K562 (cell line): ENCODE data around the gene SLC44A2. TPM values are rescaled to one million over a fixed set of nuclear protein-coding genes. Genes with fewer than 3 reads are reported as not detected.
A peak's percentile ranks its signal among the peaks of the same experiment; 100 is the strongest.

Experiments used
- ATAC-seq: fragments of 200-7000 bp; cut with Tn5 transposase; 3 replicates; pipeline ENCODE4 v1.9.1; 2020; ENCODE audit warnings: moderate library complexity
- BruUV-seq: library from RNA; stranded (reverse); fragments of 400-500 nt; replicated peaks from 2 replicates; lab custom pipeline; 2021; lab: Mats Ljungman, UMichigan
- CTCF ChIA-PET: fragments of 300-600 bp; formaldehyde crosslinking; extraction: SDS; loops from one replicate; lab custom pipeline; 2021; ENCODE audit warnings: low intra/inter-chr PET ratio; lab: Yijun Ruan, JAX
- POLR2A ChIA-PET: fragments of 300-600, 350-650 bp; sonication (Branson Sonifier 250); formaldehyde crosslinking; extraction: SDS; loops from one replicate; lab custom pipeline; 2021; ENCODE audit warnings: antibody characterized with exemption, inconsistent platforms; lab: Yijun Ruan, JAX
- DNase-seq, 4 experiments: peaks; one replicate each; pipeline versions ENCODE4 v3.0.0 to v3.0.0-alpha.2; 2011 to 2018; ENCODE audit warnings: low spot score in 3 of 4, mixed read lengths in 3 of 4; ENCODE audit errors: extremely low read depth in 1 of 4
- FAIRE-seq: peaks from 2 replicates; lab custom pipeline; 2011; peaks lifted over from hg19 to GRCh38; lab: Jason Lieb, UNC
- H2AFZ ChIP-seq: 2 replicates; pipeline ENCODE4 v1.6.0; 2011; ENCODE audit warnings: low read depth, low read length, control low read depth, inconsistent platforms
- H3K27ac ChIP-seq: fragments of 200-600 bp; 3 replicates; pipeline ENCODE4 v1.8.0; 2011; ENCODE audit warnings: low read depth, mild to moderate bottlenecking, control low read depth, inconsistent platforms, low read length, moderate library complexity, mixed read lengths; ENCODE audit errors: extremely low read depth
- H3K27me3 ChIP-seq, 2 experiments: fragments of 300-600 bp in 1 of 2; 2 replicates in 1 of 2; 3 replicates in 1 of 2; pipeline versions ENCODE4 v1.6.0 to v1.8.0; 2011; ENCODE audit warnings: inconsistent platforms in 2 of 2, low read length in 2 of 2, mild to moderate bottlenecking in 1 of 2, mixed read lengths in 1 of 2, moderate library complexity in 1 of 2; ENCODE audit not compliant: control insufficient read depth in 2 of 2, insufficient read depth in 2 of 2
- H3K36me3 ChIP-seq: fragments of 300-600 bp; 3 replicates; pipeline ENCODE4 v1.8.0; 2011; ENCODE audit warnings: mild to moderate bottlenecking, low read length, inconsistent platforms; ENCODE audit not compliant: control insufficient read depth, insufficient read depth
- H3K4me1 ChIP-seq, 2 experiments: fragments of 200-600 bp in 1 of 2; replicated peaks in 1 of 2; 2 replicates in 1 of 2; 3 replicates in 1 of 2; pipeline versions ENCODE4 v1.5.1 to v1.8.0; 2011; ENCODE audit warnings: inconsistent platforms in 2 of 2, low read length in 2 of 2, mild to moderate bottlenecking in 1 of 2, mixed read lengths in 1 of 2, moderate library complexity in 1 of 2; ENCODE audit not compliant: control insufficient read depth in 2 of 2, insufficient read depth in 2 of 2
- H3K4me2 ChIP-seq: 2 replicates; pipeline ENCODE4 v1.6.1; 2011; ENCODE audit warnings: low read length, control low read depth, inconsistent platforms, mixed read lengths; ENCODE audit not compliant: insufficient read depth
- H3K4me3 ChIP-seq: fragments of 200-600 bp; sonication (generic), shearing (Covaris generic); 2 replicates; pipeline ENCODE4 v1.5.1; 2016; ENCODE audit warnings: control low read depth, inconsistent platforms
- H3K79me2 ChIP-seq: fragments of 200-600 bp; 3 replicates; pipeline ENCODE4 v1.8.0; 2011; ENCODE audit warnings: low read length, inconsistent platforms; ENCODE audit not compliant: control insufficient read depth, insufficient read depth
- H3K9ac ChIP-seq, 2 experiments: 2 replicates each; pipeline versions ENCODE4 v1.6.0 to v1.6.1; 2011; ENCODE audit warnings: low read depth in 2 of 2, low read length in 2 of 2, control low read depth in 1 of 2, inconsistent platforms in 1 of 2, mild to moderate bottlenecking in 1 of 2, mixed read lengths in 1 of 2; ENCODE audit not compliant: insufficient read depth in 1 of 2
- H3K9me1 ChIP-seq: one replicate; pipeline ENCODE4 v1.6.0; 2011; ENCODE audit warnings: inconsistent platforms, mild to moderate bottlenecking, low read length, moderate library complexity; ENCODE audit not compliant: control insufficient read depth, insufficient read depth
- H3K9me3 ChIP-seq: replicated peaks from 2 replicates; pipeline ENCODE4 v1.5.1; 2011; ENCODE audit warnings: low read depth, low read length, inconsistent platforms; ENCODE audit not compliant: control insufficient read depth, insufficient read depth
- H4K20me1 ChIP-seq: replicated peaks from 2 replicates; pipeline ENCODE4 v1.6.1; 2011; ENCODE audit warnings: low read length, inconsistent platforms, mixed read lengths; ENCODE audit not compliant: control insufficient read depth, insufficient read depth
- FUS ChIP-seq: fragments of 200-400 bp; formaldehyde crosslinking; optimal IDR thresholded peaks from 2 replicates; pipeline ENCODE3; 2017; ENCODE audit warnings: low read depth, low read length
- HDAC8 ChIP-seq: fragments of 450-650 bp; IDR thresholded peaks from 2 replicates; pipeline ENCODE4 v1.6.1; 2016; ENCODE audit warnings: mild to moderate bottlenecking, missing genetic modification characterization, moderate library complexity, missing compliant biosample characterization
- ILK ChIP-seq: fragments of 450-650 bp; IDR thresholded peaks from 2 replicates; pipeline ENCODE4 v1.6.1; 2016; ENCODE audit warnings: missing genetic modification characterization, low read depth, mild to moderate bottlenecking, missing compliant biosample characterization, moderate library complexity, borderline replicate concordance
- KDM2B ChIP-seq: fragments of 250-450 bp; sonication (Bioruptor Pico); IDR thresholded peaks from 2 replicates; pipeline ENCODE4 v1.8.0; 2021; ENCODE audit warnings: mild to moderate bottlenecking, moderate library complexity
- MTA1 ChIP-seq: fragments of 450-650 bp; IDR thresholded peaks from 2 replicates; pipeline ENCODE4 v1.6.1; 2017; ENCODE audit warnings: borderline replicate concordance
- MYC ChIP-seq, 2 experiments: fragments of 250-450 bp in 1 of 2; sonication (Bioruptor Pico) in 1 of 2; IDR thresholded peaks; 2 replicates each; pipeline versions ENCODE4 v1.5.1 to v1.6.1; 2012 to 2021; ENCODE audit warnings: low read depth in 2 of 2, borderline replicate concordance in 1 of 2, improper control_type of control experiment in 1 of 2, low read length in 1 of 2, mild to moderate bottlenecking in 1 of 2, moderate library complexity in 1 of 2
- NR2F6 ChIP-seq: fragments of 450-650 bp; formaldehyde crosslinking; IDR thresholded peaks from 2 replicates; pipeline ENCODE4 v1.4.0; 2020; ENCODE audit warnings: mild to moderate bottlenecking
- NUFIP1 ChIP-seq: fragments of 450-650 bp; IDR thresholded peaks from 2 replicates; pipeline ENCODE4 v1.6.1; 2018; ENCODE audit not compliant: partially characterized antibody
- POLR2A ChIP-seq: fragments of 450-650 bp; conservative IDR thresholded peaks from 2 replicates; pipeline ENCODE4 v1.6.1; 2016
- POLR2AphosphoS5 ChIP-seq: IDR thresholded peaks from 2 replicates; pipeline ENCODE4 v1.6.1; 2011; ENCODE audit warnings: mild to moderate bottlenecking, low read depth, low read length, moderate library complexity; ENCODE audit not compliant: control insufficient read depth, insufficient read depth
- POLR2G ChIP-seq: fragments of 200-400 bp; formaldehyde crosslinking; IDR thresholded peaks from 2 replicates; pipeline ENCODE4 v1.6.1; 2017; ENCODE audit warnings: low read depth, mild to moderate bottlenecking, antibody characterized with exemption, low read length, moderate library complexity
- RAD21 ChIP-seq, 2 experiments: fragments of 250-450 bp in 1 of 2; fragments of 450-650 bp in 1 of 2; sonication (Bioruptor Pico) in 1 of 2; formaldehyde crosslinking in 1 of 2; IDR thresholded peaks in 1 of 2; conservative IDR thresholded peaks in 1 of 2; 2 replicates each; pipeline versions ENCODE4 v1.4.0 to v1.8.0; 2020 to 2022; ENCODE audit warnings: mild to moderate bottlenecking in 2 of 2, moderate library complexity in 1 of 2
- RAD51 ChIP-seq: fragments of 450-650 bp; IDR thresholded peaks from 2 replicates; pipeline ENCODE4 v1.7.1; 2016; ENCODE audit warnings: low read depth, mild to moderate bottlenecking, borderline replicate concordance
- RBM22 ChIP-seq: fragments of 200-400 bp; formaldehyde crosslinking; IDR thresholded peaks from 2 replicates; pipeline ENCODE4 v1.6.1; 2018; ENCODE audit warnings: low read length, low read depth; ENCODE audit not compliant: poor library complexity, severe bottlenecking
- SIX5 ChIP-seq, 2 experiments: IDR thresholded peaks; 2 replicates each; pipeline ENCODE4 v1.6.1; 2011; ENCODE audit warnings: low read length in 2 of 2, borderline replicate concordance in 1 of 2, low read depth in 1 of 2, mild to moderate bottlenecking in 1 of 2, moderate library complexity in 1 of 2; ENCODE audit not compliant: insufficient read depth in 1 of 2
- ZNF668 ChIP-seq: fragments of 250-450 bp; sonication (Bioruptor Pico); IDR thresholded peaks from 2 replicates; pipeline ENCODE4 v1.8.0; 2022; ENCODE audit warnings: mild to moderate bottlenecking, inconsistent platforms
- ZNF717 ChIP-seq: fragments of 250-450 bp; sonication (Bioruptor Pico); IDR thresholded peaks from 2 replicates; pipeline ENCODE4 v1.5.0; 2021
- WGBS: fragments of 100-300 bp; shearing (Covaris generic); methylation state at CpG from one replicate; pipeline ENCODE4 v1.1.6; 2016; ENCODE audit warnings: low coverage, mixed read lengths; ENCODE audit not compliant: insufficient coverage; ENCODE audit errors: missing lambda C conversion rate; 5-methylcytosine and 5-hydroxymethylcytosine counted together
- in situ Hi-C: fragments of 300-500 bp; cut with MboI; formaldehyde crosslinking; loops from 4 replicates; pipeline ENCODE4 v1.15.0; 2018; ENCODE audit warnings: inconsistent platforms, mixed read lengths
- intact Hi-C: fragments of 100-400 bp; cut with micrococcal nuclease; formaldehyde crosslinking; loops from 2 replicates; pipeline ENCODE4 v1.14.2; 2022
- polyA plus RNA-seq, 8 experiments: library from polyadenylated mRNA; depleted of rRNA in 4 of 8; stranded (reverse) in 5 of 8; unstranded in 3 of 8; fragments of >200 nt; fragmentation: Nextera tagmentation in 2 of 8; fragmentation: Illumina TruSeq in 1 of 8; extraction: Ambion mirVana in 2 of 8; extraction: Trizol in 1 of 8; gene quantifications; 2 replicates each; pipeline versions ENCODE4 v1.2.1 to v1.2.3, GENCODE V29; 2011 to 2014; ENCODE audit warnings: inconsistent platforms in 1 of 8, missing spikeins in 1 of 8
- total RNA-seq, 7 experiments: library from RNA; depleted of rRNA in 6 of 7; stranded (reverse); fragments of >200 nt in 6 of 7; fragmentation: Illumina TruSeq in 2 of 7; extraction: Trizol in 2 of 7; gene quantifications; 2 replicates each; pipeline versions ENCODE4 v1.2.1 to v1.2.3, GENCODE V29; 2011 to 2021; ENCODE audit warnings: low replicate concordance in 1 of 7
- TF ChIP-seq, protein P1 (sequence below): fragments of 250-450 bp; sonication (Bioruptor Pico); IDR thresholded peaks from 2 replicates; pipeline ENCODE4 v1.8.0; 2021; ENCODE audit warnings: borderline replicate concordance, mild to moderate bottlenecking, moderate library complexity; ENCODE audit not compliant: poor library complexity, severe bottlenecking
- TF ChIP-seq, protein P2 (sequence below): IDR thresholded peaks from 3 replicates; pipeline ENCODE4 v1.6.1; 2011; ENCODE audit warnings: borderline replicate concordance, mild to moderate bottlenecking; ENCODE audit not compliant: insufficient read length, insufficient read depth

SLC44A2 gene
- total and polyA plus RNA-seq, 9 of the 15 experiments (the other 6 are each of a cell fraction or from before 2014, with no cell fraction given): 1.1 to 34.2 (median 8.1) TPM

DNA sequence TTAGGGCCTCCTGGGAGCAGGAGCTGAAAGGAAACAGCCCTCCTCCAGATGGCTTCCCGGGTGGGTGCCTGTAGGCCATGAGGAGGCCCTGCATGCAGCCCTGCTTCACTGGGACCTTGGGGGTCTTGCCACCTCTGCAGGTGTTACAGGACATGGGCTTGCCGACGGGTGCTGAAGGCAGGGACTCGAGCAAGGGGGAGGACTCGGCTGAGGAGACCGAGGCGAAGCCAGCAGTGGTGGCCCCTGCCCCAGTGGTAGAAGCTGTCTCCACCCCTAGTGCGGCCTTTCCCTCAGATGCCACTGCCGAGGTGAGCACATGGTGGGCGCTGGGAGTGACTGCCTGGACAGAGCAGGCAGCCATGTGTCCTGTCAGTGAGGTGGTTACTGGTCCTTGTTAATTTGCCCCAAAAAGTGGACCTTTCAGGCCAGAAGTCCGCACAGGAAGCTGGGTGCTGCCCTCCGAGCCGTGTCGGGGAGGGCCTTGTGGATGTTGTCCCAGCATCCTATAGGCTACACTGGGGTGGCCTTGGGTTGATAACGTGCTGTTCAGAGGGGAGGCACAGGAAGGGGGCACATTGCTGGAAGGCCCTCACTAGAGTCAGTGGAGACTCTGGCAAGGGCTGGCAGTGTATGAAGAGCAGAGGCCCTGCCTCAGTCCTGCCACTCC, 57.2 kb downstream of the SLC44A2 start:
- peak overlapping the region in 1 of 2 experiments; percentile 17; a peak in 1 of 4 replicates for H3K9ac ChIP-seq
- H2AFZ ChIP-seq: no peak overlapping the region
- no peaks in the 10 kb centered on the region for H3K9me3 ChIP-seq
- ChIA-PET POLR2A (interaction anchor here (0.6 to 2.9 kb wide), 5 partner anchors 10 to 246 kb away, joined by 3 to 13 read pairs (median 10); no protein-coding TSS in a partner anchor), CTCF (no interaction called here)
- peaks cover 21% of the 10 kb centered on the region for H3K79me2 ChIP-seq
- H3K4me1 ChIP-seq: peaks cover 0 to under 1% of the 10 kb centered on the region in 2 experiments; a peak in 1 of 5 replicates
- ATAC-seq (no peak), FAIRE-seq (no peak), DNase-seq (no peak)
- BruUV-seq: no TSS peak
- H3K27ac ChIP-seq: no peak overlapping the region
- 94% methylated on average over 12 of the region's 15 CpGs for WGBS
- H3K36me3 ChIP-seq: peaks cover 99% of the 10 kb centered on the region
- in situ Hi-C loops (no loop called here), intact Hi-C loops (no loop called here)
- no peak overlapping the region for H3K4me3 ChIP-seq
- H4K20me1 ChIP-seq: peaks cover 11% of the 10 kb centered on the region; the same call in 1 of the 2 replicates
- no peaks in the 10 kb centered on the region for H3K27me3 ChIP-seq
- no peak overlapping the region for H3K4me2 ChIP-seq
- no peaks in the 10 kb centered on the region for H3K9me1 ChIP-seq
- no peak for TF ChIP-seq MTA1
- TF ChIP-seq ILK: no peak
- TF ChIP-seq RAD21 (CRISPR knock-in tag; conservative IDR thresholded peaks at IDR 0.05 in 1 of 2, IDR thresholded peaks at IDR 0.05 in 1 of 2): no peak
- no peak for TF ChIP-seq NR2F6 (CRISPR knock-in tag)
- no peak for TF ChIP-seq ZNF717 (CRISPR knock-in tag)
- TF ChIP-seq POLR2G: peak; percentile 65; the same call in 1 of the 2 replicates
- TF ChIP-seq RBM22: peak; percentile 92
- TF ChIP-seq, protein P1, sequence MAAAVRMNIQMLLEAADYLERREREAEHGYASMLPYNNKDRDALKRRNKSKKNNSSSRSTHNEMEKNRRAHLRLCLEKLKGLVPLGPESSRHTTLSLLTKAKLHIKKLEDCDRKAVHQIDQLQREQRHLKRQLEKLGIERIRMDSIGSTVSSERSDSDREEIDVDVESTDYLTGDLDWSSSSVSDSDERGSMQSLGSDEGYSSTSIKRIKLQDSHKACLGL (CRISPR knock-in tag): no peak
- no peak for TF ChIP-seq POLR2A
- TF ChIP-seq POLR2AphosphoS5: peak; percentile 10; the same call in 1 of the 2 replicates
- no peak for TF ChIP-seq NUFIP1
- TF ChIP-seq KDM2B (CRISPR knock-in tag): no peak
- TF ChIP-seq ZNF668 (CRISPR knock-in tag): no peak
- no peak for TF ChIP-seq MYC (IDR thresholded peaks at IDR 0.05; ENCODE audit: low read depth, low read length)
- no peak for TF ChIP-seq MYC (CRISPR knock-in tag; IDR thresholded peaks at IDR 0.05; ENCODE audit: borderline replicate concordance, low read depth)
- TF ChIP-seq, protein P2, sequence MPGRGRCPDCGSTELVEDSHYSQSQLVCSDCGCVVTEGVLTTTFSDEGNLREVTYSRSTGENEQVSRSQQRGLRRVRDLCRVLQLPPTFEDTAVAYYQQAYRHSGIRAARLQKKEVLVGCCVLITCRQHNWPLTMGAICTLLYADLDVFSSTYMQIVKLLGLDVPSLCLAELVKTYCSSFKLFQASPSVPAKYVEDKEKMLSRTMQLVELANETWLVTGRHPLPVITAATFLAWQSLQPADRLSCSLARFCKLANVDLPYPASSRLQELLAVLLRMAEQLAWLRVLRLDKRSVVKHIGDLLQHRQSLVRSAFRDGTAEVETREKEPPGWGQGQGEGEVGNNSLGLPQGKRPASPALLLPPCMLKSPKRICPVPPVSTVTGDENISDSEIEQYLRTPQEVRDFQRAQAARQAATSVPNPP: no peak
- TF ChIP-seq FUS: no peak
- TF ChIP-seq RAD51: no peak
- TF ChIP-seq HDAC8 (tag): no peak
- TF ChIP-seq SIX5 (IDR thresholded peaks at IDR 0.05; ENCODE audit: borderline replicate concordance in 1 of 2, insufficient read depth in 1 of 2, low read depth in 1 of 2, low read length in 2 of 2): no peak
